ENCODE measurements around the gene CFAP44. TPM values are rescaled to one million over a fixed set of nuclear protein-coding genes. Genes with fewer than 3 reads are reported as not detected.

The CFAP44 gene
- polyA plus RNA-seq, 1 donor, result 11.9 TPM

Other genes with a start within 250 kb of the CFAP44 start
- gene BOC, start 229.9 kb downstream of the CFAP44 start, polyA plus RNA-seq, result 14.7 TPM
- 12.8 TPM for gene SPICE1, start 73.7 kb upstream of the CFAP44 start, polyA plus RNA-seq
- gene SIDT1, start 91.1 kb upstream of the CFAP44 start, polyA plus RNA-seq, result 4.5 TPM

Measured in large intestine (tissue), 1 donor.